Trophoblast cell (in vitro differentiated cells and primary cell): ENCODE results near the gene FOXO6.

Experiments
- DNase-seq, 2 donors: peaks; one replicate each; pipeline ENCODE4 v3.0.0-alpha.2; 2016
- H2AFZ ChIP-seq: 2 replicates; pipeline ENCODE4 v1.6.1; 2013; ENCODE audit warnings: low read length, moderate library complexity, mild to moderate bottlenecking; ENCODE audit not compliant: insufficient read depth, poor library complexity
- H2AK5ac ChIP-seq: 2 replicates; pipeline ENCODE4 v1.6.1; 2013; ENCODE audit warnings: mild to moderate bottlenecking, low read length
- H2BK120ac ChIP-seq: 2 replicates; pipeline ENCODE4 v1.6.1; 2013; ENCODE audit warnings: low read length, mild to moderate bottlenecking, moderate library complexity; ENCODE audit not compliant: insufficient read depth, poor library complexity
- H2BK12ac ChIP-seq: 2 replicates; pipeline ENCODE4 v1.6.1; 2013; ENCODE audit warnings: mild to moderate bottlenecking, low read length, moderate library complexity
- H2BK5ac ChIP-seq: 2 replicates; pipeline ENCODE4 v1.6.1; 2013; ENCODE audit warnings: low read length, low read depth, moderate library complexity, mild to moderate bottlenecking; ENCODE audit not compliant: poor library complexity
- H3K14ac ChIP-seq: 2 replicates; pipeline ENCODE4 v1.6.1; 2013; ENCODE audit warnings: mild to moderate bottlenecking, low read length
- H3K18ac ChIP-seq: 2 replicates; pipeline ENCODE4 v1.6.1; 2013; ENCODE audit warnings: mild to moderate bottlenecking, low read length
- H3K23ac ChIP-seq: 2 replicates; pipeline ENCODE4 v1.6.1; 2013; ENCODE audit warnings: low read length
- H3K27ac ChIP-seq: 2 replicates; pipeline ENCODE4 v1.5.1; 2013; ENCODE audit warnings: low read depth, mild to moderate bottlenecking, inconsistent platforms, low read length, moderate library complexity
- H3K27me3 ChIP-seq: 2 replicates; pipeline ENCODE4 v1.6.1; 2013; ENCODE audit warnings: inconsistent platforms, mild to moderate bottlenecking, low read length, moderate library complexity; ENCODE audit not compliant: insufficient read depth
- H3K36me3 ChIP-seq, 2 experiments: 1 replicate in 1 of 2; 2 replicates in 1 of 2; pipeline ENCODE4 v1.6.1; 2013; ENCODE audit warnings: low read length in 2 of 2, mild to moderate bottlenecking in 2 of 2, moderate library complexity in 1 of 2; ENCODE audit not compliant: insufficient read depth in 2 of 2, control insufficient read depth in 1 of 2
- H3K4ac ChIP-seq: 2 replicates; pipeline ENCODE4 v1.6.1; 2013; ENCODE audit warnings: low read depth, mild to moderate bottlenecking, low read length, moderate library complexity
- H3K4me1 ChIP-seq, 2 experiments: 1 replicate in 1 of 2; 2 replicates in 1 of 2; pipeline ENCODE4 v1.6.1; 2013; ENCODE audit warnings: low read length in 2 of 2, mild to moderate bottlenecking in 2 of 2, moderate library complexity in 1 of 2; ENCODE audit not compliant: insufficient read depth in 2 of 2, control insufficient read depth in 1 of 2
- H3K4me2 ChIP-seq: 2 replicates; pipeline ENCODE4 v1.6.1; 2013; ENCODE audit warnings: inconsistent platforms, mild to moderate bottlenecking, low read length, moderate library complexity
- H3K4me3 ChIP-seq: 2 replicates; pipeline ENCODE4 v1.5.1; 2013; ENCODE audit warnings: mild to moderate bottlenecking, low read depth, low read length, inconsistent platforms
- H3K79me1 ChIP-seq: one replicate; pipeline ENCODE4 v1.6.1; 2013; ENCODE audit warnings: low read length
- H3K79me2 ChIP-seq: 2 replicates; pipeline ENCODE4 v1.6.1; 2013; ENCODE audit warnings: low read length, mild to moderate bottlenecking; ENCODE audit not compliant: control insufficient read depth, insufficient read depth, poor library complexity
- H3K9ac ChIP-seq: 2 replicates; pipeline ENCODE4 v1.6.1; 2013; ENCODE audit warnings: mild to moderate bottlenecking, low read length
- H3K9me3 ChIP-seq: 2 replicates; pipeline ENCODE4 v1.6.1; 2013; ENCODE audit warnings: low read depth, mild to moderate bottlenecking, control low read depth, inconsistent platforms, low read length; ENCODE audit not compliant: insufficient read depth
- H4K12ac ChIP-seq: 2 replicates; pipeline ENCODE4 v1.6.1; 2013; ENCODE audit warnings: low read depth, mild to moderate bottlenecking, low read length, moderate library complexity
- H4K8ac ChIP-seq: 2 replicates; pipeline ENCODE4 v1.6.1; 2013; ENCODE audit warnings: low read depth, mild to moderate bottlenecking, low read length, moderate library complexity
- H4K91ac ChIP-seq: one replicate; pipeline ENCODE4 v1.6.1; 2013; ENCODE audit warnings: low read depth, mild to moderate bottlenecking, low read length, moderate library complexity
- WGBS: extraction: QIAGEN DNeasy Blood & Tissue Kit; methylation state at CpG from one replicate; pipeline ENCODE4 v1.1.7; 2013; ENCODE audit warnings: missing lambda C conversion rate; ENCODE audit not compliant: insufficient read length, insufficient coverage; ENCODE audit errors: extremely low coverage; 5-methylcytosine and 5-hydroxymethylcytosine counted together

The FOXO6 gene

DNA sequence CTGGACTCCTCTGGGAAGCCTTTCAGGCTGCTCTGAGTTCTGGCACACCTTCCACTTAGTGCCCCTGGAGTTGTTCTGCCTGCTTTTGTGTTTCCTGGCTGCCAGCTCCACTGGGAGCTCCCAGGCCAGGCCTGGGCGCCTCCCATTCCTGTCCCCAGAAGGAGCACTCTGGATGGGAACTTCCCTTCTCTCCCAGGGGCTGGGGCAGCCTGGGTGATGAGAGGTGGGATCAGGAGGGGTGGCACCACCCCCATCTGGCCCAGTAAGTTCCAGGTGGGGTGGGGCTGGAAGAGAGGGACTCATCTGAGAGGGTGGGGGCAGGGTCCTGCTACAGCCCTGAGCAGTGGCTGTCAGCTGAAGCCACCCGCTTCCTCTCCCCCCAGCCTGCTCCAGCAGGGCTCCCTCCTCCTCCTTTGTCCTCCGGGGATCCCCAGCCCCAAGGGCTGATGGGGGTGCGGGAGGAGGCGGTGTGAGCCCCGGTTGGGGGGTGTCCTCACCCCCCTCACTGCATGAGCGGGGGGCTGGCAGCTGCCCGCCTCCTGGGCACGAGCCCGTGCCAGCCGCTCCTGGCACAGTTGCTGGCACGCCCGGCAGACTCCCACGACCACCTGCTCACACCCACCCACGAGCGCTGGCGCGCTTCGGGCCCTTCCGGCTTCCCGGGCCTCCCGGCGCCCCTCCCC, 4.7 kb downstream of the FOXO6 start:
- Histone ChIP-seq H2BK12ac (peak overlapping the region; percentile 42), H3K23ac (no peak overlapping the region), H3K27me3 (peaks cover 16% of the 10 kb centered on the region), H2BK5ac (no peak overlapping the region), H2AK5ac (no peak overlapping the region), H3K18ac (peak overlapping the region; percentile 69), H3K14ac (peak overlapping the region; percentile 63), H3K9ac (no peak overlapping the region), H3K4me3 (peak overlapping the region; percentile 29), H3K4me2 (peak overlapping the region; percentile 57), H3K79me2 (peaks cover 6% of the 10 kb centered on the region), H3K36me3 (peaks cover 3 to 4% of the 10 kb centered on the region in 2 experiments), H3K4ac (peak overlapping the region; percentile 14), H4K8ac (peak overlapping the region; percentile 46), H3K4me1 (peaks cover 22 to 43% of the 10 kb centered on the region in 2 experiments), H3K27ac (no peak overlapping the region), H3K79me1 (peaks cover 17% of the 10 kb centered on the region), H4K12ac (no peak overlapping the region), H2BK120ac (peak overlapping the region; percentile 43), H4K91ac (peak overlapping the region; percentile 59), H3K9me3 (peaks cover 3% of the 10 kb centered on the region), H2AFZ (peak overlapping the region; percentile 23)
- WGBS = no CpG with 5 or more reads among the region's 23 CpGs
- no peak for DNase-seq

DNA sequence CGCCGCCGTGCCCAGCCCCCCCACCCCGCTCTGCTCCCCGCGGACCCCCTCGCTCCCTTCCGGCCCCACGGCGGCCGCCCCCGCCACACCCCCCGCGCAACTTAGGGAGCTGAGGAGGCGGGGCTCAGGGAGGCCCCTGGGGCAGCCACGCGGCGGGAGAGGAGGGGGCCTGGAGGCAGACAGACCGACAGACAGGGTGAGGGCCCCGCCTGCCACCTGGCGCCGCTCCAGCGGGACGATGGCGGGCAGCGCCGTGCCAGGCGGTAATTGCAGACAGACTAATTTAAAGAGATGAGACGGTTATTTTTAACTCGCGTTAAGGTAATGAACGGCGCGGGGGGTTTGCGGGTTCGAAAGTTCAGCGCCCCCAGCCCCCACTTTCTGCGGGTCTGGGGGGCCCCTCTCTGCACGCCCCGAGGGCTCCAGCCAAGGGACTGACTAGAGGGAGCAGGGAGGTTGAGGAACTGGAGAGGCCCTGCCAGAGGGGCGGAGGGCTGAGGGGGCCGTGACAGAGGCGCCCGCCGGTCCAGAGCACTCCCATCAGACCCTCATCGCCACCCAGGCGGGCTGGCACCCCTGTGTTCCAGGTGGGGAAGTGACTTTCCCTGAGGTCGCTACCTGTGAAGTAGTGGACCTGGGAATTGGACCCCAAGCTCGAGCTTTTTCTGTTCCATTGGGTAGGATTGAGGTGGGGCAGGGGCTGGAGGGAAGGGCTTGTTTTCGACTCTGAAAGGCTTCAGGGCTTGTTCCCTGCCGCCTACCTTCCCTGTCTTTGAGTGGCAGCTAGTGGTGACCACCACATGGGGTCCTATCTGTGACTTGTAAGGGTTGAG, 5.4 kb downstream of the FOXO6 start:
- peak overlapping the region; percentile 48 for H4K91ac ChIP-seq
- H2BK5ac ChIP-seq = no peak overlapping the region
- H3K27me3 ChIP-seq = peaks cover 14% of the 10 kb centered on the region
- H3K4me1 ChIP-seq = peaks cover 29 to 47% of the 10 kb centered on the region in 2 experiments
- no peak overlapping the region for H3K4me3 ChIP-seq
- H4K12ac ChIP-seq = no peak overlapping the region
- H3K4me2 ChIP-seq = peak overlapping the region; percentile 59
- H2BK120ac ChIP-seq = peak overlapping the region; percentile 49
- H3K36me3 ChIP-seq = peaks cover 3 to 4% of the 10 kb centered on the region in 2 experiments
- H2AK5ac ChIP-seq = no peak overlapping the region
- no peak overlapping the region for H3K4ac ChIP-seq
- H3K9me3 ChIP-seq = peaks cover 3% of the 10 kb centered on the region
- peaks cover 5% of the 10 kb centered on the region for H3K79me2 ChIP-seq
- H3K79me1 ChIP-seq = peaks cover 21% of the 10 kb centered on the region
- H3K23ac ChIP-seq = no peak overlapping the region
- peak overlapping the region; percentile 12 for H2AFZ ChIP-seq
- H3K18ac ChIP-seq = peak overlapping the region; percentile 51
- H3K27ac ChIP-seq = no peak overlapping the region
- no CpG with 5 or more reads among the region's 51 CpGs for WGBS
- H3K14ac ChIP-seq = peak overlapping the region; percentile 25
- H2BK12ac ChIP-seq = no peak overlapping the region
- no peak overlapping the region for H4K8ac ChIP-seq
- no peak for DNase-seq
- H3K9ac ChIP-seq = no peak overlapping the region

- no peak overlapping the region for H2BK120ac ChIP-seq
- H3K4me3 ChIP-seq = no peak overlapping the region
- WGBS = no CpG with 5 or more reads among the region's 5 CpGs
- no peak overlapping the region for H4K8ac ChIP-seq
- peaks cover 5% of the 10 kb centered on the region for H3K79me2 ChIP-seq
- H3K27me3 ChIP-seq = peaks cover 8% of the 10 kb centered on the region
- H3K14ac ChIP-seq = no peak overlapping the region
- no peak overlapping the region for H2AFZ ChIP-seq
- H3K4ac ChIP-seq = no peak overlapping the region
- no peak overlapping the region for H3K18ac ChIP-seq
- H4K91ac ChIP-seq = no peak overlapping the region
- no peak overlapping the region for H3K4me2 ChIP-seq
- H3K27ac ChIP-seq = no peak overlapping the region
- no peak overlapping the region for H3K9ac ChIP-seq
- H3K23ac ChIP-seq = no peak overlapping the region
- H2AK5ac ChIP-seq = no peak overlapping the region
- H3K9me3 ChIP-seq = peaks cover 3% of the 10 kb centered on the region
- no peak overlapping the region for H4K12ac ChIP-seq
- H3K79me1 ChIP-seq = peaks cover 16% of the 10 kb centered on the region
- no peak for DNase-seq
- no peak overlapping the region for H2BK5ac ChIP-seq
- H2BK12ac ChIP-seq = no peak overlapping the region
- H3K4me1 ChIP-seq = peaks cover 32 to 47% of the 10 kb centered on the region in 2 experiments
- H3K36me3 ChIP-seq = peaks cover 3 to 4% of the 10 kb centered on the region in 2 experiments
Observed at GRCh38 chr1:41367288-41367642, 6.0 kb downstream of the FOXO6 start.

DNA sequence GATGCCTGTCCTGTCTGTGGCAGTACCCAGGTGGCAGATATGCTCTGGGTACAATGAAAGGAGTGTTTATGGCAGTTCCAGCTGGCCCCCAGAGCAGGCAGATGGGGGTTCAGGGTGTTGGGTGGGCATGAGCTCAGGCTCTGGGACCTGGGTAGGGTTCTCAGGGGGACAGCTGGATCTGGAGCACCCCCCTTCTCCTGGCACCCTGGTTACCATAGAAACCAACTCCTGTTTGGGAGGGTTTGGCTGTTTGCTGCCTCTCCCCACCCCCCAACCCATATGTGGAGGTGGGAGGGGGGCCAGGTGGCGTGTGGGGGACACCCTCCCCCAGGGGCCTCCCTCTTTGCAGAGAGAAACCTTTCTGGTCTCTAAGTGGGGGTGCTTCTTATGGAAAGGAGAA, 7.1 kb downstream of the FOXO6 start:
- Histone ChIP-seq H3K27ac (no peak overlapping the region), H4K91ac (no peak overlapping the region), H2BK5ac (no peak overlapping the region), H3K79me2 (peaks cover 3% of the 10 kb centered on the region), H3K4me3 (no peak overlapping the region), H2BK12ac (no peak overlapping the region), H2AK5ac (no peak overlapping the region), H3K18ac (no peak overlapping the region), H2AFZ (no peak overlapping the region), H3K79me1 (peaks cover 14% of the 10 kb centered on the region), H3K9ac (no peak overlapping the region), H3K36me3 (peaks cover 3 to 6% of the 10 kb centered on the region in 2 experiments), H3K23ac (no peak overlapping the region), H4K12ac (no peak overlapping the region), H3K14ac (no peak overlapping the region), H3K4ac (no peak overlapping the region), H4K8ac (peak overlapping the region; percentile 5), H3K9me3 (peaks cover 2% of the 10 kb centered on the region), H3K4me1 (peaks cover 32 to 46% of the 10 kb centered on the region in 2 experiments), H2BK120ac (no peak overlapping the region), H3K4me2 (no peak overlapping the region), H3K27me3 (no peaks in the 10 kb centered on the region)
- WGBS = no CpG with 5 or more reads among the region's 1 CpG
- DNase-seq = no peak
